Thoracic aorta (tissue), 2 donors: ENCODE results near the gene ANP32A. TPM values are rescaled to one million over a fixed set of nuclear protein-coding genes. Genes with fewer than 3 reads are reported as not detected.

Experiments
- ATAC-seq: fragments of 150-250 bp; one replicate; pipeline ENCODE4 v1.8.0; 2017; ENCODE audit warnings: low read depth; ENCODE audit not compliant: insufficient number of reproducible peaks, low FRiP score
- DNase-seq: peaks from one replicate; pipeline ENCODE4 v3.0.0-alpha.2; 2020; ENCODE audit warnings: low spot score
- H3K27ac ChIP-seq, 2 donors: fragments of 200-600 bp; sonication (generic); 1 replicate in 1 of 2; 2 replicates in 1 of 2; pipeline ENCODE4 v1.5.1; 2016; ENCODE audit warnings: mild to moderate bottlenecking in 2 of 2, moderate library complexity in 2 of 2
- H3K27me3 ChIP-seq: fragments of 200-600 bp; sonication (generic); replicated peaks from 2 replicates; pipeline ENCODE4 v1.6.0; 2016; ENCODE audit warnings: mild to moderate bottlenecking; ENCODE audit not compliant: insufficient read depth
- H3K36me3 ChIP-seq: fragments of 200-600 bp; sonication (generic); one replicate; pipeline ENCODE4 v1.5.1; 2016
- H3K4me1 ChIP-seq, 2 donors: fragments of 200-600 bp; sonication (generic); 1 replicate in 1 of 2; 2 replicates in 1 of 2; pipeline versions ENCODE4 v1.5.1 to v1.6.0; 2016; ENCODE audit warnings: low read depth in 2 of 2, mild to moderate bottlenecking in 1 of 2; ENCODE audit not compliant: control insufficient read depth in 1 of 2
- H3K4me3 ChIP-seq: fragments of 200-600 bp; sonication (generic); 2 replicates; pipeline ENCODE4 v1.5.1; 2016; ENCODE audit warnings: mild to moderate bottlenecking
- H3K9me3 ChIP-seq: fragments of 200-600 bp; sonication (generic); 2 replicates; pipeline ENCODE4 v1.5.1; 2016
- CTCF ChIP-seq: fragments of 200-600 bp; sonication (generic); IDR thresholded peaks from one replicate; pipeline ENCODE4 v1.5.1; 2019; ENCODE audit warnings: antibody characterized with exemption
- total RNA-seq, 2 donors: library from RNA; depleted of rRNA; stranded (reverse); fragments of >200 nt; gene quantifications; one replicate each; pipeline versions ENCODE4 v1.1.0 to v1.2.3, GENCODE V29; 2016

ANP32A gene
- total RNA-seq, 2 donors from 2014 or later: 46.0 to 54.2 TPM

GRCh38 chr15:68785541-68785940 is 35.2 kb downstream of the ANP32A start:
- H3K4me3 ChIP-seq: no peak overlapping the region
- H3K9me3 ChIP-seq: no peaks in the 10 kb centered on the region
- DNase-seq (no peak), ATAC-seq (no peak)
- H3K27me3 ChIP-seq: no peaks in the 10 kb centered on the region
- peaks cover 24% of the 10 kb centered on the region for H3K36me3 ChIP-seq
- TF ChIP-seq CTCF: no peak
- H3K27ac ChIP-seq: no peak overlapping the region
- peaks cover 9 to 36% of the 10 kb centered on the region in 2 donors for H3K4me1 ChIP-seq

- DNase-seq: no peak
- Histone ChIP-seq H3K27me3 (no peaks in the 10 kb centered on the region), H3K4me3 (no peak overlapping the region), H3K9me3 (no peaks in the 10 kb centered on the region), H3K36me3 (peaks cover 28% of the 10 kb centered on the region), H3K4me1 (peaks cover 6 to 23% of the 10 kb centered on the region in 2 donors), H3K27ac (no peak overlapping the region)
- no peak for ATAC-seq
- no peak for TF ChIP-seq CTCF
Measured at GRCh38 chr15:68784206-68784605, 36.5 kb downstream of the ANP32A start.

GRCh38 chr15:68783226-68784058 is 37.3 kb downstream of the ANP32A start:
- H3K27me3 ChIP-seq: no peaks in the 10 kb centered on the region
- DNase-seq: no peak
- TF ChIP-seq CTCF: peak; percentile 44
- no peaks in the 10 kb centered on the region for H3K9me3 ChIP-seq
- H3K4me3 ChIP-seq: no peak overlapping the region
- peaks cover 28% of the 10 kb centered on the region for H3K36me3 ChIP-seq
- H3K27ac ChIP-seq: no peak overlapping the region
- ATAC-seq: no peak
- peaks cover 6 to 18% of the 10 kb centered on the region in 2 donors for H3K4me1 ChIP-seq

GRCh38 chr15:68782589-68783161 is 38.0 kb downstream of the ANP32A start:
- H3K27me3 ChIP-seq: no peaks in the 10 kb centered on the region
- ATAC-seq (no peak), DNase-seq (no peak)
- TF ChIP-seq CTCF: no peak
- peaks cover 30% of the 10 kb centered on the region for H3K36me3 ChIP-seq
- H3K27ac ChIP-seq: peak overlapping the region in 1 of 2 donors; percentile 11
- no peaks in the 10 kb centered on the region for H3K9me3 ChIP-seq
- H3K4me3 ChIP-seq: no peak overlapping the region
- H3K4me1 ChIP-seq: peaks cover 0 to 10% of the 10 kb centered on the region in 2 donors

GRCh38 chr15:68781766-68782588 is 38.7 kb downstream of the ANP32A start:
- Histone ChIP-seq H3K27me3 (no peaks in the 10 kb centered on the region), H3K4me3 (no peak overlapping the region), H3K36me3 (peaks cover 31% of the 10 kb centered on the region), H3K27ac (peak overlapping the region in 1 of 2 donors; percentile 11), H3K9me3 (no peaks in the 10 kb centered on the region), H3K4me1 (peaks cover 0 to 7% of the 10 kb centered on the region in 2 donors)
- DNase-seq: peak; percentile 24
- no peak for ATAC-seq
- TF ChIP-seq CTCF: no peak
